ENCODE measurements around the gene PPARGC1A. TPM values are rescaled to one million over a fixed set of nuclear protein-coding genes. Genes with fewer than 3 reads are reported as not detected.

PPARGC1A gene
- polyA plus RNA-seq, 2 of the 4 experiments (the other 2 are of a cell fraction): 0.04 TPM

DNA sequence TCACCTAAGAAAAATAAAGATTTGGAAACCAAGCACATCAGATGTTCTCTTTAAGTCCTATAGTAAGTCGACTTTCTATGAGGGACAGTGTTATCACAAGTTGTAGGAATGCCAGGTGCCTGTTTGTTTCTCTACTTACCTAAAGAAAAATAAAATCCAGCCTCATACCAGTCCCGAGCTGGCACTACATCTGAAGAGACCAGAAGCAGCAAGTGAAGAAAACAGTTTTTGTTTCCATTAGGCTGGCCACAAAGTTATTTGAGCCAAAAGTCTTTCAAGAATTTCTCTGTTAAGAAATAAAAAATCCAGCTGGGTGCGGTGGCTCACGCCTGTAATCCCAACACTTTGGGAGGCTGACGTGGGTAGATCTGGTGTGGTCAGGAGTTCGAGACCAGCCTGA, 10.8 kb upstream of the PPARGC1A start:
- TF ChIP-seq CHD4 (IDR thresholded peaks at IDR 0.05; ENCODE audit: borderline replicate concordance) (no peak), CTCF (IDR thresholded peaks at IDR 0.05) (no peak), KDM1A (IDR thresholded peaks at IDR 0.05; ENCODE audit: low read depth) (no peak), ELK1 (IDR thresholded peaks at IDR 0.05; ENCODE audit: low read depth, low read length) (no peak), BCL3 (IDR thresholded peaks at IDR 0.05) (no peak)
- TF ChIP-seq, protein P1, sequence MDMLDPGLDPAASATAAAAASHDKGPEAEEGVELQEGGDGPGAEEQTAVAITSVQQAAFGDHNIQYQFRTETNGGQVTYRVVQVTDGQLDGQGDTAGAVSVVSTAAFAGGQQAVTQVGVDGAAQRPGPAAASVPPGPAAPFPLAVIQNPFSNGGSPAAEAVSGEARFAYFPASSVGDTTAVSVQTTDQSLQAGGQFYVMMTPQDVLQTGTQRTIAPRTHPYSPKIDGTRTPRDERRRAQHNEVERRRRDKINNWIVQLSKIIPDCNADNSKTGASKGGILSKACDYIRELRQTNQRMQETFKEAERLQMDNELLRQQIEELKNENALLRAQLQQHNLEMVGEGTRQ (IDR thresholded peaks at IDR 0.05): no peak
- Histone ChIP-seq H3K4me1 (no peaks in the 10 kb centered on the region), H3K27ac (no peak overlapping the region), H3K4me3 (no peak overlapping the region), H3K9me3 (no peaks in the 10 kb centered on the region), H3K4me2 (no peak overlapping the region)
- ChIA-PET CTCF (no interaction called here), POLR2A (no interaction called here)
- no peak for ATAC-seq
- 19% methylated on average over 6 of the region's 6 CpGs for WGBS (ENCODE audit: missing lambda C conversion rate)
- no peak for DNase-seq (ENCODE audit: low read depth in 1 of 2, low spot score in 1 of 2)
- FAIRE-seq: no peak

DNA sequence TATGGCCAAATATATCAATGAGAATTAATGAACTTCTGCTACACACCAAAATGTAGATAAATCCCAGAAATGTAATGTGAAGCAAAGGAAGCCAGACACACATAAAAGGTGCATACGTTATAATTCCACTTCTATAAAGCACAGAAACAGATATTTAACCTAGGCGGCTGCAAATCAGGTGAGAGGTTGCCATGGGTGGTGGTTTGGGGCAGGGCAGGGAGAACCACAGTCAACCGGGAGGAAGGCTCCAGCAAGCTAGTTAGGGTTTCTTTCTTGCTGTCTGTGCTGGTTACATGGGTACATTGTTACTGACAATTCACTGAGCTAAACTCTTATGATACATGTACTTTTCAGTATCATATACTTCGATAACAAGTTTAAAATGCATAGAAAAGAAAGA, 9.7 kb upstream of the PPARGC1A start:
- Histone ChIP-seq H3K27ac (no peak overlapping the region), H3K4me1 (no peaks in the 10 kb centered on the region), H3K4me2 (no peak overlapping the region), H3K9me3 (no peaks in the 10 kb centered on the region), H3K4me3 (no peak overlapping the region)
- CTCF ChIA-PET: no interaction called here
- ATAC-seq: no peak
- no peak for DNase-seq (ENCODE audit: low read depth in 1 of 2, low spot score in 1 of 2)
- no peak for TF ChIP-seq PHF8 (IDR thresholded peaks at IDR 0.05; ENCODE audit: borderline replicate concordance, low read depth)
- no peak for TF ChIP-seq BCL3 (IDR thresholded peaks at IDR 0.05)
- TF ChIP-seq HOXB5 (CRISPR knock-in tag; IDR thresholded peaks at IDR 0.05): no peak
- no peak for TF ChIP-seq SREBF2 (IDR thresholded peaks at IDR 0.05)
- no peak for TF ChIP-seq ESRRA (IDR thresholded peaks at IDR 0.05; ENCODE audit: borderline replicate concordance, low read length)
- TF ChIP-seq ZC3H11A (IDR thresholded peaks at IDR 0.05): no peak
- TF ChIP-seq, protein P2, sequence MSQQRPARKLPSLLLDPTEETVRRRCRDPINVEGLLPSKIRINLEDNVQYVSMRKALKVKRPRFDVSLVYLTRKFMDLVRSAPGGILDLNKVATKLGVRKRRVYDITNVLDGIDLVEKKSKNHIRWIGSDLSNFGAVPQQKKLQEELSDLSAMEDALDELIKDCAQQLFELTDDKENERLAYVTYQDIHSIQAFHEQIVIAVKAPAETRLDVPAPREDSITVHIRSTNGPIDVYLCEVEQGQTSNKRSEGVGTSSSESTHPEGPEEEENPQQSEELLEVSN (IDR thresholded peaks at IDR 0.05; ENCODE audit: borderline replicate concordance, low read depth): no peak
- no peak for TF ChIP-seq SMC3 (IDR thresholded peaks at IDR 0.05)
- no peak for TF ChIP-seq ZFP36 (IDR thresholded peaks at IDR 0.05; ENCODE audit: borderline replicate concordance, partially characterized antibody)
- no peak for TF ChIP-seq HOXA7 (CRISPR knock-in tag; IDR thresholded peaks at IDR 0.05)
- no peak for TF ChIP-seq NR3C1 (IDR thresholded peaks at IDR 0.05)
- no peak for TF ChIP-seq RARB (CRISPR knock-in tag; IDR thresholded peaks at IDR 0.05)
- no peak for TF ChIP-seq NFE2L2 (conservative IDR thresholded peaks at IDR 0.05; ENCODE audit: low read length)
- no peak for TF ChIP-seq REST (IDR thresholded peaks at IDR 0.05)
- TF ChIP-seq ZSCAN20 (CRISPR knock-in tag; IDR thresholded peaks at IDR 0.05): no peak
- TF ChIP-seq NPAS2 (CRISPR knock-in tag; IDR thresholded peaks at IDR 0.05; ENCODE audit: borderline replicate concordance): no peak
- TF ChIP-seq POLR2A (IDR thresholded peaks at IDR 0.05; ENCODE audit: low read length): no peak
- no peak for TF ChIP-seq FOSB (CRISPR knock-in tag; IDR thresholded peaks at IDR 0.05)
- no peak for TF ChIP-seq MYC (IDR thresholded peaks at IDR 0.05; ENCODE audit: borderline replicate concordance, low read length)
- TF ChIP-seq CBX2 (IDR thresholded peaks at IDR 0.05; ENCODE audit: borderline replicate concordance, low read depth): no peak
- POLR2A ChIA-PET: no interaction called here
- 35% methylated on average over 4 of the region's 4 CpGs for WGBS (ENCODE audit: missing lambda C conversion rate)
- FAIRE-seq: no peak
